ENCODE data around the gene POLR2E.

DNA sequence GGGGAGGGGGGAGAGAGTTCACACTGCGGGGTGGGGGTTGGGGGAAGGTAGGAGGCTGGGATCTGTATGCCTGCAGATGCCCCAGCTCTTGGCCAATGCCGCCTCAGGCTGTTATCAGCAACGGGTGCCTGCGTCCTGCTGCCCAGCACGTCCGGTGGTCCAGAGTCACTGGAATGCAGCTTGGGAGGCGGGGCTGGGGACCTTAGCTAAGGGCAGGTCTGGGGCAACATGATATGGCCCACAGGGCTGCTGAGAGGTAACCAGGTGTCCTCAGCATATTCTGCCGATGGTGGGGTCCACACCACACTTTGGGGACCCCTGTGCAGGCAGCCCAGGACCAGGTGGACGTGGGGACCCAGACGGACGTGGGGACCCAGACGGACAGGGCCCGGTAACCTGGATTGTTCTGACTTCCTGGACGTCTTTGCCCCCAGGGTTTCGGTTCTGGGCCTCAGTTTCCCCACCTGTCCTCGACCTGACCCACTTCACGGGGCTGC lies 28.9 kb downstream of the POLR2E start:
- TF ChIP-seq, protein P1, sequence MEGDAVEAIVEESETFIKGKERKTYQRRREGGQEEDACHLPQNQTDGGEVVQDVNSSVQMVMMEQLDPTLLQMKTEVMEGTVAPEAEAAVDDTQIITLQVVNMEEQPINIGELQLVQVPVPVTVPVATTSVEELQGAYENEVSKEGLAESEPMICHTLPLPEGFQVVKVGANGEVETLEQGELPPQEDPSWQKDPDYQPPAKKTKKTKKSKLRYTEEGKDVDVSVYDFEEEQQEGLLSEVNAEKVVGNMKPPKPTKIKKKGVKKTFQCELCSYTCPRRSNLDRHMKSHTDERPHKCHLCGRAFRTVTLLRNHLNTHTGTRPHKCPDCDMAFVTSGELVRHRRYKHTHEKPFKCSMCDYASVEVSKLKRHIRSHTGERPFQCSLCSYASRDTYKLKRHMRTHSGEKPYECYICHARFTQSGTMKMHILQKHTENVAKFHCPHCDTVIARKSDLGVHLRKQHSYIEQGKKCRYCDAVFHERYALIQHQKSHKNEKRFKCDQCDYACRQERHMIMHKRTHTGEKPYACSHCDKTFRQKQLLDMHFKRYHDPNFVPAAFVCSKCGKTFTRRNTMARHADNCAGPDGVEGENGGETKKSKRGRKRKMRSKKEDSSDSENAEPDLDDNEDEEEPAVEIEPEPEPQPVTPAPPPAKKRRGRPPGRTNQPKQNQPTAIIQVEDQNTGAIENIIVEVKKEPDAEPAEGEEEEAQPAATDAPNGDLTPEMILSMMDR (IDR thresholded peaks at IDR 0.05 in 4 of 5, conservative IDR thresholded peaks at IDR 0.05 in 1 of 5), result no peak
- TF ChIP-seq POLR2A (IDR thresholded peaks at IDR 0.05), result no peak
